Measurements from ENCODE around the gene IQCH.

GRCh38 chr15:67296684-67297083 is 42.1 kb downstream of the IQCH start:
- TF ChIP-seq POLR2A (IDR thresholded peaks at IDR 0.05) (no peak), EP300 (IDR thresholded peaks at IDR 0.05; ENCODE audit: low read depth) (no peak)

Data from transverse colon (tissue), 1 donor.